D721Med (cell line): ENCODE measurements around the gene SRGAP3.

Source experiments
- DNase-seq: peaks from one replicate; pipeline ENCODE4 v3.0.0; 2011; ENCODE audit warnings: low spot score; ENCODE audit not compliant: insufficient read length
- FAIRE-seq: peaks from 2 replicates; lab custom pipeline; 2011; peaks lifted over from hg19 to GRCh38; lab: Jason Lieb, UNC
- TF ChIP-seq, protein P1 (sequence below): IDR thresholded peaks from 2 replicates; pipeline ENCODE4 v1.5.1; 2012; ENCODE audit warnings: mild to moderate bottlenecking, control low read depth; ENCODE audit not compliant: insufficient read depth; ENCODE audit errors: missing control alignments

The SRGAP3 gene

DNA sequence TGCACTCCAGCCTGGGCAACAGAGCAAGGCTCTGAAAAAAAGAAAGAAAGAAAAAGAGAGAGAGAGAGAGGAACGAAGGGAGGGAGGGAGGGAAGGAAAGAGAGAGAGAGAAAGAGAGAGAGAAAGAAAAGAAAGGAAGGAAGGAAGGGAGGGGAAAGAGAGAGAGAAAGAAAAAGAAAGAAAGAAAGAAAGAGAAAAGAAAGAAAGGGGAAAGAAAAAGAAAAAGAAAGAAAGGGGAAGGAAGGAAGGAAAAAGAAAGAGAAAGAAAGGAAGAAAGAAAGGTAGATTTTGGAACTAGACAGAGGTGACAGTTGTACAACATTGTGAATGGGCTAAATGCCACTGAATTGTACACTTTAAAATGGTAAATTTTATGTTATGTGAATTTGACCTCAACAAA lies 5.3 kb upstream of the SRGAP3 start:
- TF ChIP-seq, protein P1, sequence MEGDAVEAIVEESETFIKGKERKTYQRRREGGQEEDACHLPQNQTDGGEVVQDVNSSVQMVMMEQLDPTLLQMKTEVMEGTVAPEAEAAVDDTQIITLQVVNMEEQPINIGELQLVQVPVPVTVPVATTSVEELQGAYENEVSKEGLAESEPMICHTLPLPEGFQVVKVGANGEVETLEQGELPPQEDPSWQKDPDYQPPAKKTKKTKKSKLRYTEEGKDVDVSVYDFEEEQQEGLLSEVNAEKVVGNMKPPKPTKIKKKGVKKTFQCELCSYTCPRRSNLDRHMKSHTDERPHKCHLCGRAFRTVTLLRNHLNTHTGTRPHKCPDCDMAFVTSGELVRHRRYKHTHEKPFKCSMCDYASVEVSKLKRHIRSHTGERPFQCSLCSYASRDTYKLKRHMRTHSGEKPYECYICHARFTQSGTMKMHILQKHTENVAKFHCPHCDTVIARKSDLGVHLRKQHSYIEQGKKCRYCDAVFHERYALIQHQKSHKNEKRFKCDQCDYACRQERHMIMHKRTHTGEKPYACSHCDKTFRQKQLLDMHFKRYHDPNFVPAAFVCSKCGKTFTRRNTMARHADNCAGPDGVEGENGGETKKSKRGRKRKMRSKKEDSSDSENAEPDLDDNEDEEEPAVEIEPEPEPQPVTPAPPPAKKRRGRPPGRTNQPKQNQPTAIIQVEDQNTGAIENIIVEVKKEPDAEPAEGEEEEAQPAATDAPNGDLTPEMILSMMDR, result no peak
- no peak for DNase-seq
- no peak for FAIRE-seq

DNA sequence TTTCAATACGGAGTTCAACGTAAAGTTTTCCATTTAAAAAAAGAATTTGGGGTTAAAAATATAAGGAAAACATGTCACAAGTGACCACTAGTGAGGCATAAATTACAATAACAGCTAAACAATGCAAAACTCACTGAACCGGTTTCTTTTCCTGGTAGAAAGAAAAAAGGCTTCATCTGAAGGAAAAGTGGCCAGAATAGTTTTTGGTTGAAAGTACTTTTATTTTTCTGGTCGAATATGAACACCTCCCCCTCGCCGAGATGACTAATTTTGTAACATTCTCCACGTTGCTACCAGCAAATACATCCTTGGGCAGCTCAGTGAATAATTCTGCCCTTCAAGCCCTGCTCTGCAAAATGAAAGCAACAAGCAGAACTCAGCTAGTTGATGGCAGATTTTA lies 3.9 kb upstream of the SRGAP3 start:
- TF ChIP-seq, protein P1, result no peak
- DNase-seq (no peak), FAIRE-seq (no peak)

DNA sequence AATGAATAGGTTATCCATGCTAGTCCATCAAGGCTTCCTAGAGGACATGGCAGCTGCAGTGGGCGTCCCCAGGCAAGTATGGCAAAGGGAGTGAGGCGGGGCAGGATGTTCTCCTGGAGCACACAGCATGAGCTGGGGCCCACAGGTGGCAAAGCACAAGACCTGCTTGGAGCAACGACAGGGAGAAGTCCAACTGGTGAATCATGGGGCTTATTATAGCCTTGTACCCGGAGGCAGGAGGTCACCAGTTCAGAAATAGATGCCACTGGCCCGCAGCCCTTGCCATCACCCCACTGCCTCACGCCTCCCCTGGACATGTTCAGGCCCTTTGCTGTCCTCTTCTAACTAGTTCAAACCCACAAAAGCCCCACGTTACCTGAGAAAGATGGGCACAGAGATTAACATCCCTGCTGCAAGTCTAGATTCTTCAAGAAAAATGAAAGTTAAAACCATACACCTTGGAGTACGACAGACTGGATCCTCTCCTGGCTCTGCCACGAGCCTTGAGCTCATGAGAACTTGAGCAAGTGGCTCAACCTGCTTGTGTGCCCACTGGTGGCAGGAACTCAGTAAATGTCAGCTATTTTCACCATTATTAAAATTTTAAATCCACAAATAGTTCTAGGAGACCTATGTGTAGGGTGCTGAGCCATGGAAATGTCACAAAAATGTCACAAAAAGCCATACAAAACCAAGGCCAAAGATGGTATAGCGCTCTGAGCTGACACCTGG lies 1.8 kb upstream of the SRGAP3 start:
- DNase-seq, result no peak
- TF ChIP-seq, protein P1, result no peak
- FAIRE-seq, result no peak

DNA sequence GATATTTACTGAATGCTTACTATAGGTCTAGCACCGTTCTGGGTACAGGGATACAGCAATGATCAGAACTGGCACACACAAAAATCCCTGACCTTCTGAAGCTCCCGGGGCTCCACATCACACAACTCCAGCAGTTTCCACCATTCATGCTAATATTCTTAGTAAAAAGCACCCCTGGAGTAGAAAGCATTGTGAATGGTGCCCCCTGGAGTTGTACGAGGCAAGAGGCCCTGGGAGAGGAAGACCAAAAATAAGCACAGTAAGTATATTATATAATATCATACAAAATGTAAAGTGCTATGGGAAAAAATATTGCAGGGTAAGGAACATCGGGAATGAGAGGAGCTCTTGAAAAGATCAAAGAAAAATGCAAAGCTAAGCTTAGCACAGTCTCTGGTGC lies 790 bp upstream of the SRGAP3 start:
- FAIRE-seq (no peak), DNase-seq (no peak)
- TF ChIP-seq, protein P1, result peak; percentile 30

DNA sequence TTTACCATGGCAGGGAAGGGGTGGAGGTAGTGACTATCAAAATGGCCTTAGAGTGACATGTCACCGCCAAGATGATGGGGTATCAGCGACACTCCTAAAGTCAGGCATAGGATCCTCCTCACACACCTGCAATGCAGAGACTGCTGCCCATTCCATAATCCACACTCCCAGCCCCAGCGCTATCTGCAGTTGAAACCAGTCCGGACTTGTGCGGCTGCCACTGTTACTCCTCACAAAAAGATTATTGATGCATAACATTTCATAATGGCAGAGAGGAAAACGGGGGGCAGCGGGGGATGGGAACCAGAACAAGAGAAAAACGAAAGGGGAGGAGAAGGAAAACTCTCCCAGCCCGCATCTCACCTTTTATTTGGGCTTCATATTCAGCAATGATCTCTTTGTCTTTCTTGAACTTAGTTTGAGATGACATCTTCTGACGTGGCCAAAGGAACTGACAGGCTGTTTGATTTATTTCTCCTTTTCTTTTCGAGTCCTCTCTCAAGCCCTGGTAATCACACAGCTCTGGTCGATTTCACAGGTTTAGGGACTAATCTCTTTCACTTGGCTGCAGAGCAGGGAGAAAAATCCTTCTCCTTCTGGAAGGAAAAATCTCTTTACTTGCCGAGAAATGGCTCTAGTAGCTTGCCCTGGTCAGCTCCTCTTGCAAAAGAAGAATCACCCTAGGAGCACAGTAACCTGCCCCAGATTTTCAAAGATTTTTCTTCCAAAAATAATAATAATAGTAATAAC lies 749 bp downstream of the SRGAP3 start:
- no peak for DNase-seq
- FAIRE-seq, result no peak
- TF ChIP-seq, protein P1, result no peak

DNA sequence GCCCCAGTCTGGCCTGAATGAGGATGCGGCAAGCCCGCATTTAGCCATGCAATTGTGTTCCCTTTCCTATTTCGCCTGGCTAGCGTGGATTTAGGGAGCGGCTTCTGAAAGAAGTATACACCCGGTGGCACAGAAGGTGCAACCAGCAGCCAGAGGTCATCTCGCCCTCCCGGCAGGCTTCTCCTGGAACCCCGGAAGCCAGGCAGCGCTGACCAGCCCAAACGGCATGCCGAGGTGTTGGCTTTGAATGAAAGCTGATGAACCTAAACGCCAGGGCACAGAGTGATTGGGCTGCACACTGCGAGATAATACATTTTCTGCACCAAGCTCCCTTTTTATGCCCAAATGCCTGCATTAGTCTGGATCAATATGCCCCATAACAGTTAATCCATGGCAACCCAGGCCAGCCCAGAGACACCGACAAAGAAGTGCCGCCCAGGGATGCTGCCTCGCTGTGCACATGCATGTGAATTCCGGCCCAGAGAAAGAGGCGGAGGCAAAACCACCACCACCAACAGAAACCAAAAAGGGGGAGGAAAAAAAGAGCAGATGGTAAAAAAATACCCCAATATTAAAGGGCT lies 1.4 kb downstream of the SRGAP3 start:
- no peak for FAIRE-seq
- TF ChIP-seq, protein P1, result no peak
- no peak for DNase-seq
